Glomerular visceral epithelial cell (primary cell): Measurements from ENCODE around the gene TCFL5.
A peak's percentile ranks its signal among the peaks of the same experiment; 100 is the strongest.

Source experiments
- DNase-seq: peaks from one replicate; pipeline ENCODE4 v3.0.0-alpha.2; 2016; ENCODE audit errors: extremely low spot score

Gene TCFL5

DNA sequence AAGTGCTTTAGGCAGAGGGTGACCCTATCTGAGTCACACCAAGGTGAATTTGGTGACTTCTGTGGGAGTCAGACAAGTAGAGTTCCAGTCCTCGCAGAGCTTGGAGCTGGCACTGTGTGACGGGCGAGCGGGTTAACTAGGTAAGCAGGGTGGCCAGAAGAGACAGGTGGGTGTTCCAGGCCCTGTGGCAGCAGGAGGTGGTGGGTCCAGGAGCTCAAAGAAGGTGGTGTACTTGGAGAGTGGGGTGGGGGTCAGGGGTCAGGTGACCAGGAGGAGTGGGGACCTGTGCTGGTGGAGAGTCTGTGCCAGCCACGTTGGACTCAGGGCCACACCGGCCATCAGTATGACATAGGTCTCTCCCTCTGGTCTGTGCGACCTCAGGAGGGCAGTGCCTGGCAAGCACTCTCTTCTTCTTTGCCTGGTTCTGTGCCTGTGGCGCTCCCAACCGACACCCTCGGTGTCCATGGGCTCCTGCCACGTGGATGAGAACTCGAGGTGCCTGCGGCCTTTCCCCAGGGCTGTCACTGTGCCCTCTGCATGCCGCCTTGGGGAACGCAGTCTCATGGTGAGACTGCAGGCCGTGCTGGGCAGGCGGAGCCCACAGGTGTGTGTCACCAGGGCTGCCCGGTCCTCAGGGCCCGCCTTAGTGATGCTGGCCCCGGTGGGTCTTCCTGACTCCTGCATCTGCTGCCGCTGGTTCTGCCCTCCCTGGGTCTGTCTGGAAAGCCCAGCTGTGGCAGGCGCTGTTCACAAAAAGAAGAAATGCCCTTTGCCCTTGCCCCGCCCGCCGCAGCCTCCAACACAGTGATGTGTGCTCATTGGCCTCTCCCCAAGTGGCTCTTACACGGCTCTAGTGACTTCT lies 63.7 kb downstream of the TCFL5 start:
- DNase-seq = no peak

DNA sequence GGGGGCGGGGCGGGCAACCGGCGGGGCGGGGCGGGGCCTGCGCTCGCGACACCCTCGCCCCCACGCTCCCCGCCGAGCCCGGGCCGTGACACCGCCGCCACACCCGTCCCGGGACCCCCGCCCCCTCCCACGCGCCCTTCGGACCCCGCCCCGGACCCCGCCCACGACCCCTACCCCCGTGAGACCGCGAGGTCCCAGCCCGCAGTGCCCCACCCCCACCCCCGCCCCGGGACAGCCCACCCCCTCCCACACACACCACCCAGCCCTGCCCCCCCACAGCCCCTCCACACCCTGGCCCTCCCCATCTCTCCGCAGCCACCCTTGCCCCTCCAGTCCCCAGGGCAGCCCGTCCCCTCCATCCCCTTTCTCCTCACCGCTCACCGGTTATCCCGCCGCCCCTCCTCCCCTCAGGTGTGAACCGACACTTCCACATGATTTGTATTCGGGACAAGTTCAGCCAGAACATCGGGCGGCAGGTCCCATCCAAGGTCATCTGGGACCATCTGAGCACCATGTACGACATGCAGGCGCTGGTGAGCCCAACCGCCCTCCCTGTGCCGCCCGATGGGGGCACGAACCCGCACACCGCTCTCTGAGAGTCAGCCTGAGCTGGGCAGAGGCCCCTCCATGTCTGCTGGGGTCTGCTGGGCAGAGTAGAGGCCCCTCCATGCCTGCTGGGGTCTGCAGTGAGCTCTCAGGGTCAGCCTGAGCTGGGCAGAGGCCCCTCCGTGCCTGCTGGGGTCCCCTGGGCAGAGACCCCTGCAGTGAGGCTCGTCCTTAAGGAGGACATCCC lies 64.7 kb downstream of the TCFL5 start:
- DNase-seq = no peak

DNA sequence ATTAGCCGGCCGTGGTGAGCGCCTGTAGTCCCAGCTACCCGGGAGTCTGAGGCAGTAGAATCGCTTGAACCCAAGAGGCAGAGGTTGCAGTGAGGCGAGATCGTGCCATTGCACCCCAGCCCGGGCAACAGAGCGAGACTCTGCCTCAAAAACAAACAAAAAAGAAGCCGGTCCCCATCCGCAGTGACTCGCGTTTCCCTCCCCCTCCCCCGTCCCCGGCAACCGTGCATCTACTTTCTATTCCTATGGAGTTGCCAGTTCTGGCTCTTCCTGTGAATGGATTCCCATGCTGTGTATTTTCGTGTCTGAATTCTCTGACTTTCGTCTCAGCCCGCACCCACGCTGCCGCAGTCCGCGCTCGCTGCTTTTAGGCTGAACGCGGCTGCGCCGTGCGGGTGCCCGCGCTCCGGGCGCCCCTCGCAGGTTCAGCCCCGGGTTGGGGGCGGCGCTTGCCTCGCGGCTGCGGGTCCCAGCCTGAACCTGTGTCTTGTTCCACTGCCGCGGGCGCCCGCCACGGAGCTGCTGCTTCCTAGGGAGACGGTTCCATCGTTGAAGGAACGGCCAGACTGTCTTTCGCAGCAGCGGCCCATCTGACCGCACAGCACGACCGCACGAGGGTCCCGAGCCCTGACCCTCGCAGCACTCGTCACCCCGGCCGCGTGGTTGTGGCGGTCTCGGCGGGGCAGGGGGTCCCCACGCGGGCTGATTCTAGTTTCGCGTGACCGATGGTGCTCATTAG lies 66.4 kb downstream of the TCFL5 start:
- peak; percentile 58 for DNase-seq

DNA sequence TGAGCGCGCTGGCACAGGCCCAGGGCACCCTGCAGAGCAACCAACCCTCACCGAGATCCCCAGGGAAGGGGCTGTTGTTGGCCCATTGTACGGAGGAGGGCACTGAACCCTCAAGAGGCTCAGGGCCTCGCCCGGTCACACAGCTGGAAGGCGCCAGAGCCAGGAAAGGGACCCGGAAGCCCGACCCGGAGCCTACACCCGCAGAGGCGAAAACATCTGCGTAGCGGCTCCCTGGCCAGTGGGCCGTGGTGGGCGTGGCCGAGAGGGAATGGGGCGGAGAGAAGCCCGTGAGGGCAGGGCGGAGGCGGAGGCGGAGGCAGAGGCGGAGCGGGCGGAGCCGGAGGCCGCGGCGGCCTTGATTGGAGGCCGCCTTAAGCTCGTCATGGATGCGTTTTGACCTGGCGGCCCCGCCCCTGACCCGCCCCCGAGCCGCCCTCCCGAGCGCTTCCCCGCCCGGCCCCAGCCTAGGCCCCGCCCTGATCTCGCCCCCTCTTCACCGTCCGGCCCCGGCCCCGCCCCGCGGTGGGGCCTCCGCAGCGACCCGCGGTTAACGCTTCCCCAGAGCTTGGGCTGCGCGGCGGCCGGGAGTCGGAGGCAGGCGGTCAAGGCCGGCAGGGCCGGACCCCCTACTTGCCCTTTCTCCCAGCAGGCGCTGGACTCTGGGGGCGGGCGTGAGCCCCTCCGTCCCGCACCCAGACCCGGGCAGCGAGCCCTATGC lies 67.5 kb downstream of the TCFL5 start:
- DNase-seq = peak; percentile 99

DNA sequence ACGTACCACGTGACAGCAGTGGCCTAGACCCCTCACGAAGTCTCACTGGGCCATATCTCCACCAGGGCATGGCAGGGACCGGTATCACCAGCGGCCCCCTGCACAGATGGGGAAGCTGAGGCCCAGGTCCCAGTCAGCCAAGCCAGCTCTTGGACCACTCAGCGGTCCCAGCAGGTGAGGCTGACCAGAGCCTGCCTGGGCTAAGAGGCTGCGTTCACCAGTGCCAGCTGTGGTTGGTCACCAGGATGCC lies 67.9 kb downstream of the TCFL5 start:
- no peak for DNase-seq

DNA sequence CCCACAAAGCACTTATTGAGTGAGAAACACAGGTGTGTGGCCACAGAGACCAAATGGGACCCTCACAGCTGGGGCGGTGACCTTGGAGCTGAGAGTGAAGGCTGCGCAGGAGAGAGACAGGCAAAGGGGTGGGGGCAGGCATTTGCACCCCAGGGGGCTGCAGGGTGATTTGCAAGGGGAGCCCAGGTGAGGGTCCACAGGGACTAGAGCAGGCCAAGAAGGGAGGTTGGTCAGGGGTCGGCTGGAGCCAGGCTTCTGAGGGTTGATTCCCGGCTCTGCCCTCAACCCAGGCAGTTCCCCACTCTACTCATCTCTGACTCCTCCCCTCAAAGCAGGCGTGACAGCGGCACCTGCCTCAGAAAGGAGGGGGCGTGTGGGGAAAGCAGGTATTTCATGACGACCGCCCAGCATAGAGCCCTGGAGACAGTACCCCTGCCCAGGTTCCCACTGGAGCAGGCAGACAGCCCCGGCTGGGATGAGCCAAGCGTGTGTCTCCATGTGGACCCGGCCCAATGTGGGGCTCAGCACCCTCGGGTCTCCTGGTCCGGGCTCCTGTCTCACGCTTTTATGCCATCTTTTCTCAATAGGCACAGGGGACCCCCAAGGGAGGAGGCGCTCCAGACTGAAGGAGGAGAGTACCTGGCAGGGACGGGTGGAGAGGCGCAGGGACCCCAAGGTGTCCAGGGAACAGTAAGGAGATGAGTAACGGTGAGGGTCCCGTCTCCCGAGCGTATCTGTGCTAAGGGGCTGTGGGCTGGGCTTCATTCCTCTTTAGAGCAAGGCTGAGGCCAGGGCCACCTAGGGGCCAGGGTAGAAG lies 68.5 kb downstream of the TCFL5 start:
- no peak for DNase-seq

DNA sequence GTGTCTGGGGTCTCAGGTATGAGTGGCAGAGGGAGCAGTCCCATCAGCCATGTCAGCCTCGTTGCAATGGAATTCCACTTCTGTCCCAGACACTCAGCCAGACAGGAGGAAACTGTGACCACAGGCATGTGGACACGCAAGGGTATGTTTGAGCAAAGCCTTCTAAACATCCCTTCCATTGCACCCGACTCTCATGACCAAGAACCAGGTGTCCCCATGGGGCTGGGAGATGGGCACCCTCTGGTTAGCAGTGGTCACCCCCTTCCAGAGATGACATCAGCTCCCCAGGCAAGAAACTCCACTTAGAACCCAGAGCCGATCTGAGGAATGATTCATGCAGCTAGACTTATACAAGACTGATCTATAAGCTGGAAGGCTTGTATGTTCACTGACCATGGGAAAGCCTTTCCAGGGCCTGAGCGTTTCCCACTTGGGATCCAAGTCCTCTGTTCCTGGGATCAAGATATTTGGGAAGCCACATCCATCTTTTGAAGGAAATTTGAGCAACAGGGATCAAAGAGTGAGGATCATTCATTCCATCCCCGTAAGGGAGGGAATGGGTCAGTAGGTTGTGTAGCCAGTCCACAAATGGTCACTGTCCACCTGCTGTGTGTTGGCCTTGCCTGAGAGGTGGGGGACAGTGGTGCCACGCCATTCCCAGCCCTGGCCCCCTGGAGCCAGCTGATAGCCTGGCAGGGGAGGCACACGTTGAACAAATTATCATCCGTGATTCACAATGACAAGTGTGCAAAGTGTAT lies 69.3 kb downstream of the TCFL5 start:
- peak; percentile 95 for DNase-seq

DNA sequence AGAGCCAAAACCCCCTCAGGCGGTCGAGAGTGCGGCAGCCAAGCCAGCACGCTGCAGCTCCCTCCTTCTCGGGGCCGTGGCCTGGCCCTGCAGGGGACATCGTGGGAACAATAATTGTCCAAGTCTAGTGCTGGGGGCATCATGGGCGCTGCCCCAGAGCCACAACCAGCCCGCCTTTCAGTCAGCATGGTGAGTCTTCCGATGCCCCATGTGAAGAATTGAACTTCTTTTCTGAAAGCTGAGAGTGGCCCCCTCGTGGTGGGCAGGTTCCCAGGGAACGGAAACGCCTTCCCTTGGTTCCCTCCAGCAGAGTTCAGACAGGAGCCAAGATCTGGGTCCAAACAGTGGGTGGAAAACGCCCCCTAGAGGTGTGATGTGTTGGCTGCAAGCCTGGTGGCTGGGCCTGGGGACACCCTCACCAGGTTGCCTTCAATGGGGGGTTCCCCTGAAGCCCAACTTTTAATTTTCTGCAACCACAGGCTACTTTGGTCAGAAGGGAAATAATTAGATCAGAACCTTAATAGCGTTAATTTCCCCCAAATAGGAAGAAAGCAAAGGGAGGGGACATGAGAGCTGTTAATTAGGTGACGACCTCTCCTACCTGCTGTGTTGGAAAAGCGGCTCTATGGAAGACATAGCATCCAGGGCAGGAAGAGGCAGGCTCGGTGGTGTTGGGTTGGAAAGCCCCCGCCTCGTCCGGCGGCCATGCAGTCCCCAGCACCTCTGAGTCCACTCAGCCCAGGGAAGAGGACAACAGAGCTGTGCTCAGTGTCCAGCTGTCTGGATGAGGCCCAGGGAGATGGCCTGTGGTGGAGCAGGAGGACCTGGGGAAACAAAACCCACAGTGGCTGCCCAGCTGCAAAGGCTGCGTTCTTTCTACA lies 70.1 kb downstream of the TCFL5 start:
- peak; percentile 90 for DNase-seq
